H9 (cell line): ENCODE data around the gene ARVCF. TPM values are rescaled to one million over a fixed set of nuclear protein-coding genes. Genes with fewer than 3 reads are reported as not detected.

Experiments
- DNase-seq: peaks from one replicate; pipeline ENCODE4 v3.0.0-alpha.2; 2017
- H2AFZ ChIP-seq: one replicate; pipeline ENCODE4 v1.6.1; 2013; ENCODE audit warnings: mild to moderate bottlenecking, low read length, control low read depth, moderate library complexity
- H2AK5ac ChIP-seq: 2 replicates; pipeline ENCODE4 v1.6.1; 2013; ENCODE audit warnings: low read length, control low read depth, mixed read lengths; ENCODE audit not compliant: insufficient read length
- H2BK120ac ChIP-seq: one replicate; pipeline ENCODE4 v1.6.1; 2013; ENCODE audit warnings: low read depth, mild to moderate bottlenecking, low read length, control low read depth, inconsistent platforms; ENCODE audit not compliant: poor library complexity, severe bottlenecking
- H2BK12ac ChIP-seq: 2 replicates; pipeline ENCODE4 v1.6.1; 2013; ENCODE audit warnings: low read length, control low read depth, mixed read lengths, low read depth; ENCODE audit not compliant: insufficient read length
- H2BK15ac ChIP-seq: 2 replicates; pipeline ENCODE4 v1.6.1; 2013; ENCODE audit warnings: low read depth, low read length, control low read depth
- H2BK20ac ChIP-seq: one replicate; pipeline ENCODE4 v1.6.1; 2013; ENCODE audit warnings: low read depth, mild to moderate bottlenecking, low read length, control low read depth, inconsistent platforms; ENCODE audit not compliant: poor library complexity, severe bottlenecking
- H2BK5ac ChIP-seq: 2 replicates; pipeline ENCODE4 v1.6.1; 2013; ENCODE audit warnings: low read length, control low read depth, mixed read lengths; ENCODE audit not compliant: insufficient read length
- H3K14ac ChIP-seq: 2 replicates; pipeline ENCODE4 v1.6.1; 2013; ENCODE audit warnings: low read length, control low read depth; ENCODE audit not compliant: insufficient read depth
- H3K18ac ChIP-seq: 2 replicates; pipeline ENCODE4 v1.6.1; 2013; ENCODE audit warnings: low read depth, mild to moderate bottlenecking, mixed read lengths, low read length, control low read depth; ENCODE audit not compliant: insufficient read length
- H3K23ac ChIP-seq: 2 replicates; pipeline ENCODE4 v1.6.1; 2013; ENCODE audit warnings: low read length, control low read depth, mixed read lengths, low read depth; ENCODE audit not compliant: insufficient read length
- H3K23me2 ChIP-seq: 2 replicates; pipeline ENCODE4 v1.6.1; 2013; ENCODE audit warnings: low read depth, mild to moderate bottlenecking, mixed read lengths, low read length, control low read depth; ENCODE audit not compliant: insufficient read length, poor library complexity, severe bottlenecking
- H3K27ac ChIP-seq: 2 replicates; pipeline ENCODE4 v1.5.1; 2013; ENCODE audit warnings: low read length, control low read depth, mixed read lengths, low read depth; ENCODE audit not compliant: insufficient read length
- H3K27me3 ChIP-seq: 2 replicates; pipeline ENCODE4 v1.6.1; 2013; ENCODE audit warnings: low read length, control low read depth, inconsistent platforms; ENCODE audit not compliant: insufficient read depth
- H3K4ac ChIP-seq: 2 replicates; pipeline ENCODE4 v1.6.1; 2013; ENCODE audit warnings: low read depth, mild to moderate bottlenecking, control low read depth, inconsistent platforms, low read length, moderate library complexity
- H3K4me1 ChIP-seq: 2 replicates; pipeline ENCODE4 v1.6.1; 2013; ENCODE audit warnings: low read length, control low read depth, inconsistent platforms; ENCODE audit not compliant: insufficient read depth
- H3K4me2 ChIP-seq: 2 replicates; pipeline ENCODE4 v1.6.1; 2013; ENCODE audit warnings: low read length, control low read depth, mixed read lengths; ENCODE audit not compliant: insufficient read length, insufficient read depth
- H3K56ac ChIP-seq: 2 replicates; pipeline ENCODE4 v1.6.1; 2013; ENCODE audit warnings: low read depth, mild to moderate bottlenecking, mixed read lengths, low read length, control low read depth; ENCODE audit not compliant: insufficient read length
- H3K79me1 ChIP-seq: 2 replicates; pipeline ENCODE4 v1.6.1; 2013; ENCODE audit warnings: low read depth, mild to moderate bottlenecking, moderate library complexity, low read length, control low read depth, inconsistent platforms; ENCODE audit not compliant: insufficient read depth, poor library complexity, severe bottlenecking
- H3K79me2 ChIP-seq: 2 replicates; pipeline ENCODE4 v1.6.1; 2013; ENCODE audit warnings: low read length, control low read depth, inconsistent platforms; ENCODE audit not compliant: insufficient read depth
- H3K9ac ChIP-seq: 2 replicates; pipeline ENCODE4 v1.6.1; 2013; ENCODE audit warnings: low read length, control low read depth, mixed read lengths; ENCODE audit not compliant: insufficient read length; ENCODE audit errors: extremely low read depth
- H3K9me3 ChIP-seq: one replicate; pipeline ENCODE4 v1.6.1; 2013; ENCODE audit warnings: low read depth, low read length, inconsistent platforms; ENCODE audit not compliant: control insufficient read depth
- H3T11ph ChIP-seq: one replicate; pipeline ENCODE4 v1.6.1; 2013; ENCODE audit warnings: mild to moderate bottlenecking, low read length, control low read depth, inconsistent platforms
- H4K20me1 ChIP-seq: one replicate; pipeline ENCODE4 v1.6.1; 2013; ENCODE audit not compliant: control insufficient read depth, insufficient read length, insufficient read depth
- H4K5ac ChIP-seq: 2 replicates; pipeline ENCODE4 v1.6.1; 2013; ENCODE audit warnings: low read depth, mild to moderate bottlenecking, mixed read lengths, low read length, control low read depth; ENCODE audit not compliant: insufficient read length
- H4K8ac ChIP-seq: replicated peaks from 2 replicates; pipeline ENCODE4 v1.6.1; 2013; ENCODE audit warnings: low read length, control low read depth, mixed read lengths, low read depth; ENCODE audit not compliant: insufficient read length
- H4K91ac ChIP-seq: 2 replicates; pipeline ENCODE4 v1.6.1; 2013; ENCODE audit warnings: low read depth, mild to moderate bottlenecking, moderate library complexity, mixed read lengths, low read length, control low read depth; ENCODE audit not compliant: insufficient read length
- H3K27ac Mint-ChIP-seq, 3 experiments: 2 replicates in 2 of 3; 3 replicates in 1 of 3; pipeline ENCODE4 v1.8.0; 2020 to 2021; ENCODE audit warnings: mixed read lengths in 3 of 3, mild to moderate bottlenecking in 1 of 3, moderate library complexity in 1 of 3
- H3K27me3 Mint-ChIP-seq: 2 replicates; pipeline ENCODE4 v1.8.0; 2021; ENCODE audit warnings: low read depth, mild to moderate bottlenecking, moderate library complexity, mixed read lengths
- H3K36me3 Mint-ChIP-seq, 3 experiments: 2 replicates in 2 of 3; 3 replicates in 1 of 3; pipeline ENCODE4 v1.8.0; 2020 to 2021; ENCODE audit warnings: low read depth in 3 of 3, mixed read lengths in 3 of 3; ENCODE audit not compliant: insufficient read depth in 1 of 3
- H3K4me1 Mint-ChIP-seq, 2 experiments: 2 replicates each; pipeline ENCODE4 v1.8.0; 2020; ENCODE audit warnings: mixed read lengths in 2 of 2
- H3K4me3 Mint-ChIP-seq, 2 experiments: 2 replicates in 1 of 2; 3 replicates in 1 of 2; pipeline ENCODE4 v1.8.0; 2020 to 2021; ENCODE audit warnings: mild to moderate bottlenecking in 2 of 2, mixed read lengths in 2 of 2, moderate library complexity in 1 of 2
- H3K9me3 Mint-ChIP-seq, 2 experiments: 2 replicates in 1 of 2; 3 replicates in 1 of 2; pipeline ENCODE4 v1.8.0; 2020; ENCODE audit warnings: mild to moderate bottlenecking in 2 of 2, mixed read lengths in 2 of 2, moderate library complexity in 1 of 2
- WGBS: extraction: QIAGEN DNeasy Blood & Tissue Kit; methylation state at CpG from one replicate; pipeline ENCODE4 v1.1.7; 2013; ENCODE audit warnings: missing lambda C conversion rate, low lambda C conversion rate, mixed read lengths; ENCODE audit not compliant: insufficient read length; ENCODE audit errors: extremely low coverage; 5-methylcytosine and 5-hydroxymethylcytosine counted together
- total RNA-seq: library from RNA; stranded (reverse); gene quantifications from 2 replicates; pipeline ENCODE4 v1.2.1, GENCODE V29; 2021
- TF ChIP-seq, protein P1 (sequence below): fragments of 200-600 bp; sonication (generic); conservative IDR thresholded peaks from 3 replicates; pipeline ENCODE4 v1.8.0; 2021; ENCODE audit warnings: antibody characterized with exemption, mild to moderate bottlenecking

ARVCF gene
- total RNA-seq, 1 experiment from 2014 or later: 40.7 TPM

DNA sequence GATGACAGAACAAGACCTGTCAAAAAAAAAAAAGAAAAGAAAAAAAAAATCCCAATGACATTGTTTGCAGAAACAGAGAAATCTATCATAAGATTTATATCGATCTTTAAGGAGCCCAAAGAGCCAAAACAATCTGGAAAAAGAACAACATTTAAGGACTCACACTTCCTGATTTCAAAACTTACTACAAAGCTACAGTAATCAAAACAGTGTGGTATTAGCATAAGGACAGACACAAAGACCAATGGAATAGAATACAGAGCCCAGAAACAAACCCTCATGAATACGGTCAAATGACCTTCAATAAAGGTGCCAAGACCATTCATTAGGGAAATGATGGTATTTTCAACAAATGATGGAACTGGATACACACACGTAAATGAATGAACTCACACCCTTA, 12.2 kb downstream of the ARVCF start:
- Mint-ChIP-seq H3K27me3 (no peaks in the 10 kb centered on the region), H3K27ac (no peak overlapping the region; a peak in 1 of 7 replicates), H3K4me3 (no peak overlapping the region), H3K4me1 (peaks cover 26 to 30% of the 10 kb centered on the region in 2 experiments), H3K36me3 (peaks cover 0 to 23% (median 12%) of the 10 kb centered on the region in 3 experiments; a peak in 6 of 7 replicates), H3K9me3 (peaks cover 23% of the 10 kb centered on the region in 2 experiments)
- no peak overlapping the region for H2BK20ac ChIP-seq
- no peak overlapping the region for H2AK5ac ChIP-seq
- no peaks in the 10 kb centered on the region for H3K79me1 ChIP-seq
- H2BK12ac ChIP-seq: no peak overlapping the region
- no peaks in the 10 kb centered on the region for H3K23me2 ChIP-seq
- H3K23ac ChIP-seq: no peak overlapping the region
- no peaks in the 10 kb centered on the region for H4K20me1 ChIP-seq
- H3K56ac ChIP-seq: no peak overlapping the region
- peaks cover 5% of the 10 kb centered on the region; the same call in 1 of the 2 replicates for H3K4me1 ChIP-seq
- H3K4me2 ChIP-seq: no peak overlapping the region
- no peak overlapping the region for H3K4ac ChIP-seq
- H2BK120ac ChIP-seq: no peak overlapping the region
- no peak overlapping the region for H2BK15ac ChIP-seq
- H3K79me2 ChIP-seq: no peaks in the 10 kb centered on the region
- no peak overlapping the region for H2BK5ac ChIP-seq
- H2AFZ ChIP-seq: no peak overlapping the region
- no peak for DNase-seq
- no peak overlapping the region for H3T11ph ChIP-seq
- no peak overlapping the region for H3K14ac ChIP-seq
- no peaks in the 10 kb centered on the region for H3K27me3 ChIP-seq
- no peak overlapping the region for H4K5ac ChIP-seq
- no peak overlapping the region for H3K18ac ChIP-seq
- no peaks in the 10 kb centered on the region for H3K9me3 ChIP-seq
- TF ChIP-seq, protein P1, sequence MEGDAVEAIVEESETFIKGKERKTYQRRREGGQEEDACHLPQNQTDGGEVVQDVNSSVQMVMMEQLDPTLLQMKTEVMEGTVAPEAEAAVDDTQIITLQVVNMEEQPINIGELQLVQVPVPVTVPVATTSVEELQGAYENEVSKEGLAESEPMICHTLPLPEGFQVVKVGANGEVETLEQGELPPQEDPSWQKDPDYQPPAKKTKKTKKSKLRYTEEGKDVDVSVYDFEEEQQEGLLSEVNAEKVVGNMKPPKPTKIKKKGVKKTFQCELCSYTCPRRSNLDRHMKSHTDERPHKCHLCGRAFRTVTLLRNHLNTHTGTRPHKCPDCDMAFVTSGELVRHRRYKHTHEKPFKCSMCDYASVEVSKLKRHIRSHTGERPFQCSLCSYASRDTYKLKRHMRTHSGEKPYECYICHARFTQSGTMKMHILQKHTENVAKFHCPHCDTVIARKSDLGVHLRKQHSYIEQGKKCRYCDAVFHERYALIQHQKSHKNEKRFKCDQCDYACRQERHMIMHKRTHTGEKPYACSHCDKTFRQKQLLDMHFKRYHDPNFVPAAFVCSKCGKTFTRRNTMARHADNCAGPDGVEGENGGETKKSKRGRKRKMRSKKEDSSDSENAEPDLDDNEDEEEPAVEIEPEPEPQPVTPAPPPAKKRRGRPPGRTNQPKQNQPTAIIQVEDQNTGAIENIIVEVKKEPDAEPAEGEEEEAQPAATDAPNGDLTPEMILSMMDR: no peak
- no CpG with 5 or more reads among the region's 3 CpGs for WGBS
- H3K27ac ChIP-seq: no peak overlapping the region
- H3K9ac ChIP-seq: no peak overlapping the region
- H4K8ac ChIP-seq: no peak overlapping the region
- H4K91ac ChIP-seq: no peak overlapping the region
